ENCODE data around the gene APC2. TPM values are rescaled to one million over a fixed set of nuclear protein-coding genes. Genes with fewer than 3 reads are reported as not detected.

Gene APC2
- total RNA-seq, 1 experiment from 2014 or later: 0.68 TPM

- Histone ChIP-seq H3K27me3 (ENCODE audit: insufficient read depth, low read length) (peaks cover 54% of the 10 kb centered on the region), H3K9ac (ENCODE audit: extremely low read depth, insufficient read length, low read length) (no peak overlapping the region), H4K8ac (replicated peaks; ENCODE audit: insufficient read length, low read depth, low read length) (no peak overlapping the region), H3K23ac (ENCODE audit: insufficient read length, low read depth, low read length) (no peak overlapping the region), H4K91ac (ENCODE audit: insufficient read length, low read depth, low read length) (no peak overlapping the region), H2AK5ac (ENCODE audit: insufficient read length, low read length) (no peak overlapping the region), H2BK15ac (ENCODE audit: low read depth, low read length) (no peak overlapping the region), H3T11ph (ENCODE audit: low read length) (no peak overlapping the region), H3K27ac (ENCODE audit: insufficient read length, low read depth, low read length) (no peak overlapping the region), H2BK120ac (ENCODE audit: low read depth, low read length, poor library complexity, severe bottlenecking) (no peak overlapping the region), H3K14ac (ENCODE audit: insufficient read depth, low read length) (no peak overlapping the region), H2BK12ac (ENCODE audit: insufficient read length, low read depth, low read length) (no peak overlapping the region), H2AFZ (ENCODE audit: low read length) (no peak overlapping the region), H4K5ac (ENCODE audit: insufficient read length, low read depth, low read length) (no peak overlapping the region), H4K20me1 (ENCODE audit: control insufficient read depth, insufficient read depth, insufficient read length) (peaks cover 3% of the 10 kb centered on the region), H3K4me1 (ENCODE audit: insufficient read depth, low read length) (no peaks in the 10 kb centered on the region), H3K9me3 (ENCODE audit: control insufficient read depth, low read depth, low read length) (no peaks in the 10 kb centered on the region), H3K79me1 (ENCODE audit: insufficient read depth, low read depth, low read length, poor library complexity, severe bottlenecking) (no peaks in the 10 kb centered on the region), H3K4ac (ENCODE audit: low read depth, low read length) (no peak overlapping the region), H2BK5ac (ENCODE audit: insufficient read length, low read length) (no peak overlapping the region), H3K56ac (ENCODE audit: insufficient read length, low read depth, low read length) (no peak overlapping the region), H2BK20ac (ENCODE audit: low read depth, low read length, poor library complexity, severe bottlenecking) (no peak overlapping the region), H3K23me2 (ENCODE audit: insufficient read length, low read depth, low read length, poor library complexity, severe bottlenecking) (peaks cover 9% of the 10 kb centered on the region), H3K18ac (ENCODE audit: insufficient read length, low read depth, low read length) (no peak overlapping the region), H3K79me2 (ENCODE audit: insufficient read depth, low read length) (no peaks in the 10 kb centered on the region), H3K4me2 (ENCODE audit: insufficient read depth, insufficient read length, low read length) (no peak overlapping the region)
- Mint-ChIP-seq H3K27me3 (ENCODE audit: low read depth) (peaks cover 70% of the 10 kb centered on the region), H3K9me3 (no peaks in the 10 kb centered on the region), H3K27ac (no peak overlapping the region), H3K4me1 (peaks cover 2 to 9% of the 10 kb centered on the region in 2 experiments; a peak in 3 of 4 replicates), H3K4me3 (peak overlapping the region; percentile 14 to 75; a peak in 4 of 5 replicates), H3K36me3 (ENCODE audit: insufficient read depth in 1 of 3, low read depth in 3 of 3) (no peaks in the 10 kb centered on the region)
- no peak for TF ChIP-seq CTCF (conservative IDR thresholded peaks at IDR 0.05)
- DNase-seq: no peak
- no CpG with 5 or more reads among the region's 22 CpGs for whole genome bisulfite sequencing (ENCODE audit: extremely low coverage, insufficient read length, low lambda C conversion rate)
Measured at GRCh38 chr19:1470055-1470304, 20.1 kb downstream of the APC2 start.
